ENCODE measurements around the gene FAXDC2. TPM values are rescaled to one million over a fixed set of nuclear protein-coding genes. Genes with fewer than 3 reads are reported as not detected.

Gene FAXDC2
- total and polyA plus RNA-seq, 2 of the 13 experiments (the other 11 are each of a cell fraction or from before 2014, with no cell fraction given) = 4.7 to 58.8 TPM

- TF ChIP-seq BATF2 (CRISPR knock-in tag; IDR thresholded peaks at IDR 0.05) (no peak), ZNF367 (CRISPR knock-in tag; IDR thresholded peaks at IDR 0.05; ENCODE audit: borderline replicate concordance) (no peak), LBX2 (CRISPR knock-in tag; IDR thresholded peaks at IDR 0.05; ENCODE audit: borderline replicate concordance) (no peak), POLR2A (IDR thresholded peaks at IDR 0.05; ENCODE audit: insufficient read depth in 1 of 2, low read depth in 2 of 2, low read length in 2 of 2) (no peak), ZNF232 (CRISPR knock-in tag; IDR thresholded peaks at IDR 0.05; ENCODE audit: borderline replicate concordance) (peak; percentile 31; the same call in 1 of the 2 replicates), SIN3A (IDR thresholded peaks at IDR 0.05; ENCODE audit: borderline replicate concordance, low read depth, low read length) (no peak), SNAPC2 (CRISPR knock-in tag; IDR thresholded peaks at IDR 0.05) (no peak), TAF15 (IDR thresholded peaks at IDR 0.05; ENCODE audit: low read depth, low read length, poor library complexity, severe bottlenecking) (no peak), KMT2A (CRISPR knock-in tag; IDR thresholded peaks at IDR 0.05) (no peak), RAD51 (IDR thresholded peaks at IDR 0.05; ENCODE audit: borderline replicate concordance) (no peak), ZNF30 (CRISPR knock-in tag; IDR thresholded peaks at IDR 0.05) (no peak), SMYD3 (CRISPR knock-in tag; IDR thresholded peaks at IDR 0.05) (no peak), ZNF552 (CRISPR knock-in tag; IDR thresholded peaks at IDR 0.05; ENCODE audit: borderline replicate concordance) (no peak), ZNF850 (CRISPR knock-in tag; conservative IDR thresholded peaks at IDR 0.05) (no peak), MTERF4 (CRISPR knock-in tag; IDR thresholded peaks at IDR 0.05) (no peak), ZNF782 (CRISPR knock-in tag; IDR thresholded peaks at IDR 0.05; ENCODE audit: borderline replicate concordance) (no peak), ARID4A (CRISPR knock-in tag; IDR thresholded peaks at IDR 0.05; ENCODE audit: borderline replicate concordance) (peak; percentile 51; the same call in 1 of the 2 replicates), ZNF652 (CRISPR knock-in tag; IDR thresholded peaks at IDR 0.05; ENCODE audit: borderline replicate concordance, low read depth) (no peak), SOX13 (IDR thresholded peaks at IDR 0.05) (peak; percentile 68; the same call in 1 of the 2 replicates), SOX13 (CRISPR knock-in tag; conservative IDR thresholded peaks at IDR 0.05 in 1 of 2, IDR thresholded peaks at IDR 0.05 in 1 of 2) (peak in 1 of 2 experiments; percentile 93; a peak in 2 of 4 replicates), EED (CRISPR knock-in tag; IDR thresholded peaks at IDR 0.05) (no peak), ZSCAN5A (CRISPR knock-in tag; IDR thresholded peaks at IDR 0.05; ENCODE audit: borderline replicate concordance) (no peak)
Measured at GRCh38 chr5:154842689-154843530, 7.5 kb downstream of the FAXDC2 start (continued).

Measured in HepG2 (cell line).